HG03175 (cell line): ENCODE results near the gene CASKIN2.
"Not testable (repeated sequence)": the region's sequence is repeated elsewhere in the genome, so short reads cannot be mapped to it uniquely, and the experiment has no call there.

ENCODE experiments used
- ATAC-seq: cut with Tn5 transposase; IDR thresholded peaks from one replicate; pipeline ENCODE4 v1.9.1; 2021; ENCODE audit warnings: mild to moderate bottlenecking, moderate library complexity; ENCODE audit not compliant: unreplicated experiment

Gene CASKIN2

GRCh38 chr17:75474736-75475135, 40.6 kb downstream of the CASKIN2 start:
- ATAC-seq: no peak

GRCh38 chr17:75473246-75473645, 42.1 kb downstream of the CASKIN2 start:
- no peak for ATAC-seq

GRCh38 chr17:75472119-75472518, 43.2 kb downstream of the CASKIN2 start:
- ATAC-seq: no peak

GRCh38 chr17:75471207-75471606, 44.1 kb downstream of the CASKIN2 start:
- ATAC-seq: no peak

GRCh38 chr17:75468779-75469373, 46.5 kb downstream of the CASKIN2 start:
- ATAC-seq: no peak

GRCh38 chr17:75468291-75468754, 47.0 kb downstream of the CASKIN2 start:
- no peak for ATAC-seq

- no peak for ATAC-seq
Measured at GRCh38 chr17:75465039-75465438, 50.3 kb downstream of the CASKIN2 start.

- no peak for ATAC-seq
Measured at GRCh38 chr17:75463603-75464002, 51.7 kb downstream of the CASKIN2 start.

- ATAC-seq: no peak
Measured at GRCh38 chr17:75460295-75460694, 55.0 kb downstream of the CASKIN2 start.

GRCh38 chr17:75459590-75460267, 55.6 kb downstream of the CASKIN2 start:
- ATAC-seq: no peak

GRCh38 chr17:75459246-75459589, 56.1 kb downstream of the CASKIN2 start:
- no peak for ATAC-seq

- ATAC-seq: no peak
Measured at GRCh38 chr17:75457047-75457654, 58.2 kb downstream of the CASKIN2 start.

GRCh38 chr17:75456417-75457046, 58.8 kb downstream of the CASKIN2 start, which contains the start of gene TMEM94:
TSS of gene TMEM94 (plus strand) at chr17:75456635. CDS start at chr17:75471906, 15,271 bp downstream.
- ATAC-seq: peak; percentile 92

- peak; percentile 7 for ATAC-seq
Measured at GRCh38 chr17:75456039-75456416, 59.3 kb downstream of the CASKIN2 start.

- ATAC-seq: not testable (repeated sequence)
Measured at GRCh38 chr17:75454672-75455071, 60.7 kb downstream of the CASKIN2 start.

- no peak for ATAC-seq
Measured at GRCh38 chr17:75454193-75454592, 61.1 kb downstream of the CASKIN2 start.

- no peak for ATAC-seq
Measured at GRCh38 chr17:75450270-75450669, 65.1 kb downstream of the CASKIN2 start.
